Glutamatergic neuron (in vitro differentiated cells): ENCODE measurements around the gene PEX14. TPM values are rescaled to one million over a fixed set of nuclear protein-coding genes. Genes with fewer than 3 reads are reported as not detected.
A peak's percentile ranks its signal among the peaks of the same experiment; 100 is the strongest.

Experiments used
- DNase-seq: peaks from one replicate; pipeline ENCODE4 v3.0.0; 2022
- H3K27ac Mint-ChIP-seq: one replicate; pipeline ENCODE4 v1.8.0; 2020; ENCODE audit warnings: mild to moderate bottlenecking, mixed read lengths, inconsistent platforms; ENCODE audit not compliant: unreplicated experiment
- H3K27me3 Mint-ChIP-seq: one replicate; pipeline ENCODE4 v1.8.0; 2020; ENCODE audit warnings: mild to moderate bottlenecking, moderate library complexity, mixed read lengths, inconsistent platforms; ENCODE audit not compliant: unreplicated experiment
- H3K36me3 Mint-ChIP-seq: one replicate; pipeline ENCODE4 v1.8.0; 2020; ENCODE audit warnings: mild to moderate bottlenecking, mixed read lengths, inconsistent platforms; ENCODE audit not compliant: unreplicated experiment
- H3K4me1 Mint-ChIP-seq: one replicate; pipeline ENCODE4 v1.8.0; 2020; ENCODE audit warnings: mild to moderate bottlenecking, low read depth, mixed read lengths, inconsistent platforms; ENCODE audit not compliant: unreplicated experiment
- H3K4me3 Mint-ChIP-seq: one replicate; pipeline ENCODE4 v1.8.0; 2020; ENCODE audit warnings: mild to moderate bottlenecking, mixed read lengths, inconsistent platforms; ENCODE audit not compliant: unreplicated experiment
- H3K9me3 Mint-ChIP-seq: one replicate; pipeline ENCODE4 v1.8.0; 2020; ENCODE audit warnings: mild to moderate bottlenecking, moderate library complexity, mixed read lengths, inconsistent platforms; ENCODE audit not compliant: unreplicated experiment
- total RNA-seq: library from RNA; stranded (reverse); fragmentation: NEBNext Ultra II Directional; extraction: Animal tissue kit (Norgen Biotek cat#: 25700); gene quantifications from one replicate; pipeline ENCODE4 v1.2.1, GENCODE V29; 2021; ENCODE audit not compliant: unreplicated experiment
- TF ChIP-seq, protein P1 (sequence below): fragments of 200-600 bp; sonication (generic); IDR thresholded peaks from one replicate; pipeline ENCODE4 v1.5.0; 2021; ENCODE audit not compliant: partially characterized antibody, unreplicated experiment

The PEX14 gene
- total RNA-seq, 1 donor from 2014 or later, result 25.8 TPM

GRCh38 chr1:10671622-10672342 lies 197.0 kb downstream of the PEX14 start:
- H3K36me3 Mint-ChIP-seq, result no peaks in the 10 kb centered on the region
- TF ChIP-seq, protein P1, sequence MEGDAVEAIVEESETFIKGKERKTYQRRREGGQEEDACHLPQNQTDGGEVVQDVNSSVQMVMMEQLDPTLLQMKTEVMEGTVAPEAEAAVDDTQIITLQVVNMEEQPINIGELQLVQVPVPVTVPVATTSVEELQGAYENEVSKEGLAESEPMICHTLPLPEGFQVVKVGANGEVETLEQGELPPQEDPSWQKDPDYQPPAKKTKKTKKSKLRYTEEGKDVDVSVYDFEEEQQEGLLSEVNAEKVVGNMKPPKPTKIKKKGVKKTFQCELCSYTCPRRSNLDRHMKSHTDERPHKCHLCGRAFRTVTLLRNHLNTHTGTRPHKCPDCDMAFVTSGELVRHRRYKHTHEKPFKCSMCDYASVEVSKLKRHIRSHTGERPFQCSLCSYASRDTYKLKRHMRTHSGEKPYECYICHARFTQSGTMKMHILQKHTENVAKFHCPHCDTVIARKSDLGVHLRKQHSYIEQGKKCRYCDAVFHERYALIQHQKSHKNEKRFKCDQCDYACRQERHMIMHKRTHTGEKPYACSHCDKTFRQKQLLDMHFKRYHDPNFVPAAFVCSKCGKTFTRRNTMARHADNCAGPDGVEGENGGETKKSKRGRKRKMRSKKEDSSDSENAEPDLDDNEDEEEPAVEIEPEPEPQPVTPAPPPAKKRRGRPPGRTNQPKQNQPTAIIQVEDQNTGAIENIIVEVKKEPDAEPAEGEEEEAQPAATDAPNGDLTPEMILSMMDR, result no peak
- peak overlapping the region; percentile 71 for H3K27ac Mint-ChIP-seq
- H3K4me3 Mint-ChIP-seq, result peak overlapping the region; percentile 70
- no peak for DNase-seq
- H3K9me3 Mint-ChIP-seq, result peaks cover 1% of the 10 kb centered on the region
- peaks cover 31% of the 10 kb centered on the region for H3K4me1 Mint-ChIP-seq
- H3K27me3 Mint-ChIP-seq, result peaks cover 11% of the 10 kb centered on the region

- DNase-seq, result no peak
- H3K4me3 Mint-ChIP-seq, result peak overlapping the region; percentile 70
- no peaks in the 10 kb centered on the region for H3K36me3 Mint-ChIP-seq
- TF ChIP-seq, protein P1, result no peak
- peaks cover 34% of the 10 kb centered on the region for H3K4me1 Mint-ChIP-seq
- peak overlapping the region; percentile 71 for H3K27ac Mint-ChIP-seq
- H3K27me3 Mint-ChIP-seq, result peaks cover 7% of the 10 kb centered on the region
- H3K9me3 Mint-ChIP-seq, result peaks cover 1% of the 10 kb centered on the region
These were observed 197.7 kb downstream of the PEX14 start for GRCh38 chr1:10672343-10673050.

DNA sequence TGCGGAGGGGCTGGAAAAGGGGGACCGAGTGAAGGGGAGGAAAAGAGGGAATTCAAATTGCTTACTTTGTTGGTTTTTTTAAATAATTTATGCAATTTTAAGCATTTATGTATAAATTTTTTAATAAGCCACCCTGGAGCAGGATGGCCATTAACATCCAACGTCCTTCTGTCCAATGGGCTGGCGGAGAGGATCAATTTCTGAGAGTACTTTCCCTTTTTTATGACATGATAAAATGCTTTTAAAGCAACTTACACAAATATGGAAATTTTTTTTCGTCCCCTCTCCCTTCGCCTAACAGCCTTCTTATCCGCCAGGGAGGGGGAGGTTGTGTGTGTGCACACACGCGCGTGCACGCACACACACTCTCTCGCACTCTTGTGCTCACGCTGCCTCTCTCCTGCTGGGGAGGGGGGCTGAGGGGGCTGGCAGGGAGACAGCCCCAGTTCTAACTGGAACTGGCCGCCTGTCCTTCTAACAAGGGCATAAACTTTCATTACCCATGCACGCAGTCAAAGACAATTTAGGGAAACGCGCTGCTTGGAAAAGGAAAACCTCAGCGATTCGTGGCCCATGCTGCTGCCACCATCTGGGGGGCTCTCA lies 198.5 kb downstream of the PEX14 start:
- Mint-ChIP-seq H3K4me1 (peaks cover 33% of the 10 kb centered on the region), H3K27me3 (peaks cover 7% of the 10 kb centered on the region), H3K9me3 (peaks cover 1% of the 10 kb centered on the region), H3K36me3 (no peaks in the 10 kb centered on the region), H3K27ac (no peak overlapping the region), H3K4me3 (no peak overlapping the region)
- no peak for DNase-seq
- TF ChIP-seq, protein P1, result no peak

GRCh38 chr1:10674222-10674621 lies 199.5 kb downstream of the PEX14 start:
- no peak for DNase-seq
- H3K27me3 Mint-ChIP-seq, result peaks cover 7% of the 10 kb centered on the region
- peaks cover 1% of the 10 kb centered on the region for H3K9me3 Mint-ChIP-seq
- no peak overlapping the region for H3K4me3 Mint-ChIP-seq
- TF ChIP-seq, protein P1, result no peak
- H3K36me3 Mint-ChIP-seq, result no peaks in the 10 kb centered on the region
- H3K4me1 Mint-ChIP-seq, result peaks cover 35% of the 10 kb centered on the region
- H3K27ac Mint-ChIP-seq, result no peak overlapping the region
